K562 (cell line): ENCODE results near the gene QPCT. TPM values are rescaled to one million over a fixed set of nuclear protein-coding genes. Genes with fewer than 3 reads are reported as not detected.

Source experiments
- ATF6 ChIP-seq: sonication (generic); formaldehyde crosslinking; IDR thresholded peaks from 2 replicates; pipeline ENCODE4 v1.4.0; 2020; ENCODE audit warnings: mild to moderate bottlenecking, missing genetic modification reagents
- CXXC5 ChIP-seq: fragments of 250-450 bp; sonication (Bioruptor Pico); IDR thresholded peaks from 2 replicates; pipeline ENCODE4 v1.8.0; 2022; ENCODE audit warnings: inconsistent platforms, mild to moderate bottlenecking, moderate library complexity
- FOXK1 ChIP-seq: sonication (generic); formaldehyde crosslinking; IDR thresholded peaks from 2 replicates; pipeline ENCODE4 v1.8.0; 2022; ENCODE audit warnings: missing genetic modification reagents, mild to moderate bottlenecking, borderline replicate concordance
- HMG20B ChIP-seq: fragments of 250-450 bp; sonication (Bioruptor Pico); IDR thresholded peaks from 2 replicates; pipeline ENCODE4 v1.5.0; 2021; ENCODE audit warnings: mild to moderate bottlenecking
- MAX ChIP-seq: sonication (generic); formaldehyde crosslinking; IDR thresholded peaks from 2 replicates; pipeline ENCODE4 v1.9.0; 2022; ENCODE audit warnings: mild to moderate bottlenecking, missing genetic modification reagents
- MCM7 ChIP-seq, 2 experiments: fragments of 450-650 bp; IDR thresholded peaks; 2 replicates each; pipeline ENCODE4 v1.6.1; 2016 to 2018
- NEUROD1 ChIP-seq: fragments of 150-350 bp; IDR thresholded peaks from 2 replicates; pipeline ENCODE4 v1.6.1; 2014; ENCODE audit warnings: borderline replicate concordance, low read length, low read depth; ENCODE audit not compliant: partially characterized antibody
- NRF1 ChIP-seq, 2 experiments: fragments of 450-650 bp; IDR thresholded peaks in 1 of 2; conservative IDR thresholded peaks in 1 of 2; 2 replicates each; pipeline ENCODE4 v1.6.1; 2014; ENCODE audit warnings: mild to moderate bottlenecking in 2 of 2
- RBBP5 ChIP-seq: fragments of 200-600 bp; sonication (generic); IDR thresholded peaks from 2 replicates; pipeline ENCODE4 v1.6.1; 2012; ENCODE audit warnings: borderline replicate concordance, mild to moderate bottlenecking, low read length, control low read depth, inconsistent platforms; ENCODE audit not compliant: insufficient read depth, poor library complexity, severe bottlenecking
- RBFOX2 ChIP-seq: fragments of 200-400 bp; formaldehyde crosslinking; IDR thresholded peaks from 2 replicates; pipeline ENCODE4 v1.6.1; 2017; ENCODE audit warnings: low read depth, mild to moderate bottlenecking, low read length, moderate library complexity
- RBM39 ChIP-seq: fragments of 200-400 bp; formaldehyde crosslinking; optimal IDR thresholded peaks from 2 replicates; pipeline ENCODE3; 2018; ENCODE audit warnings: low read depth, low read length
- SIRT6 ChIP-seq: IDR thresholded peaks from one replicate; pipeline ENCODE4 v1.6.1; 2012; ENCODE audit warnings: low read depth, mild to moderate bottlenecking, control low read depth, inconsistent platforms, low read length, moderate library complexity
- TAF1 ChIP-seq: IDR thresholded peaks from 2 replicates; pipeline ENCODE4 v1.6.1; 2011; ENCODE audit warnings: mild to moderate bottlenecking, low read length, moderate library complexity; ENCODE audit not compliant: insufficient read depth, control insufficient read depth, severe bottlenecking; ENCODE audit errors: extremely low read depth
- ZBTB1 ChIP-seq: sonication (generic); formaldehyde crosslinking; IDR thresholded peaks from 2 replicates; pipeline ENCODE4 v1.8.1; 2023; ENCODE audit warnings: missing genetic modification reagents, low read depth, mild to moderate bottlenecking, borderline replicate concordance
- ZBTB43 ChIP-seq: sonication (generic); formaldehyde crosslinking; IDR thresholded peaks from 2 replicates; pipeline ENCODE4 v1.8.0; 2023; ENCODE audit warnings: mild to moderate bottlenecking, missing genetic modification reagents
- ZC3H11A ChIP-seq: IDR thresholded peaks from 2 replicates; pipeline ENCODE4 v1.6.1; 2012; ENCODE audit warnings: low read depth, low read length, improper control_type of control experiment
- ZFX ChIP-seq: sonication (generic); formaldehyde crosslinking; IDR thresholded peaks from 2 replicates; pipeline ENCODE4 v1.8.0; 2022; ENCODE audit warnings: mild to moderate bottlenecking, missing genetic modification reagents, moderate library complexity
- ZNF175 ChIP-seq: fragments of 200-800 bp; sonication (Bioruptor generic); IDR thresholded peaks from 2 replicates; pipeline ENCODE4 v1.6.1; 2016; ENCODE audit warnings: low read depth, mild to moderate bottlenecking, missing genetic modification characterization, missing compliant biosample characterization
- ZNF253 ChIP-seq: fragments of 250-450 bp; sonication (Bioruptor Pico); conservative IDR thresholded peaks from 2 replicates; pipeline ENCODE4 v1.6.1; 2021; ENCODE audit warnings: mild to moderate bottlenecking
- ZNF717 ChIP-seq: fragments of 250-450 bp; sonication (Bioruptor Pico); IDR thresholded peaks from 2 replicates; pipeline ENCODE4 v1.5.0; 2021
- ZNF764 ChIP-seq: fragments of 250-450 bp; sonication (Bioruptor Pico); IDR thresholded peaks from 2 replicates; pipeline ENCODE4 v1.4.0; 2020; ENCODE audit warnings: low read depth, mild to moderate bottlenecking, moderate library complexity
- ZNF780A ChIP-seq: fragments of 250-450 bp; sonication (Bioruptor Pico); IDR thresholded peaks from 2 replicates; pipeline ENCODE4 v1.5.0; 2021; ENCODE audit warnings: mild to moderate bottlenecking
- polyA plus RNA-seq, 8 experiments: library from polyadenylated mRNA; depleted of rRNA in 4 of 8; stranded (reverse) in 5 of 8; unstranded in 3 of 8; fragments of >200 nt; fragmentation: Nextera tagmentation in 2 of 8; fragmentation: Illumina TruSeq in 1 of 8; extraction: Ambion mirVana in 2 of 8; extraction: Trizol in 1 of 8; gene quantifications; 2 replicates each; pipeline versions ENCODE4 v1.2.1 to v1.2.3, GENCODE V29; 2011 to 2014; ENCODE audit warnings: inconsistent platforms in 1 of 8, missing spikeins in 1 of 8
- total RNA-seq, 7 experiments: library from RNA; depleted of rRNA in 6 of 7; stranded (reverse); fragments of >200 nt in 6 of 7; fragmentation: Illumina TruSeq in 2 of 7; extraction: Trizol in 2 of 7; gene quantifications; 2 replicates each; pipeline versions ENCODE4 v1.2.1 to v1.2.3, GENCODE V29; 2011 to 2021; ENCODE audit warnings: low replicate concordance in 1 of 7
- TF ChIP-seq, protein P1 (sequence below): sonication (generic); formaldehyde crosslinking; IDR thresholded peaks from 2 replicates; pipeline ENCODE4 v1.8.1; 2023; ENCODE audit warnings: mild to moderate bottlenecking, missing genetic modification reagents

Gene QPCT
- total and polyA plus RNA-seq, 9 of the 15 experiments (the other 6 are each of a cell fraction or from before 2014, with no cell fraction given) = 0.07 TPM; not detected in 8

DNA sequence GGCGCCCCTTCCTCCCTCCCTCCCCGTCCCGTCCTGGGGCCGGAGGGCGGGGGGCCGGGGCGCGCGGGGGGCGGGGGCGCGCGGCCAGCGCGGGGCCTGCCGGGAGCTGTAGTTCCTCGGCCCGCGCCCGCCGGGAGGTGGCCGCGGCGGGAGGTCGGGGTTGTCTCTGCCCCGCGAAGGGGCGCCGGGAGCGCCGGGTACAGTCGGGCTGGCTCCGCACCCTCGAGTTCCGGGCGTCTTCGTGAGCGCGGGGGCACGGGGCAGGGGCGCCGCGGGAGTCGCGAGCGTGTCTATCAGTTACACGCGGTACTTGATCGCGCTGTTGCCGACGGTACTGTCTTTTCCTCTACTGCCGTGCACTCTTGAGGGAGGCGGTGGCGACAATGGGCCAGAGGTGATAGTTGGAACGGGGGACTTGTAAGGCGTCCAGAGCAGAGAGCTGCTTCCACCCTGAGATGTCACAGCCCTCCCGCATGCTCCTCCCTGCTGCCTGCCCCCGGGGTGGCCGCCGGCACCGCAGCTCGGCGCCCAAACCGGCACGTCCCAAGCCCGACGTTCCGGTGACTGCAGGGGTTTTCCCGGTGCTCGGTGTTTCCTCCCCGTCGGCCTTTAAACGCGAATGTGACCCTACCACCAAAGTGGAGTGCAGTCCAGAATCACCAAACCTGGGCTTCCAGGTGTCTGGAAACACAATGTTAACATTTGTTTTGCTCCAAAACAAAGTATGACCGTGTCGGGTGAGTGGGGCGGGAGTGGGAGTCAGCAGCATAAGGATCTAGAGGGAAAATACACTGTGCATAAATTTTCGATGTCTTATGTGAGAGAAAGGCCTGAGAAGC lies 19.4 kb upstream of the QPCT start, which contains the start of gene PRKD3 (continued):
- TF ChIP-seq MAX (CRISPR knock-in tag) (peak; percentile 85), ZNF780A (no peak), CXXC5 (CRISPR knock-in tag) (peak; percentile 70), ZNF175 (CRISPR knock-in tag) (no peak), SIRT6 (no peak), MCM7 (IDR thresholded peaks at IDR 0.05) (no peak), RBBP5 (peak; percentile 52), ZBTB43 (CRISPR knock-in tag) (0 out of 2 replicates have a peak, but pooled peaks have one; percentile 64), ZBTB1 (peak; percentile 76; the same call in 1 of the 2 replicates), ZNF764 (CRISPR knock-in tag) (no peak), RBM39 (no peak), RBFOX2 (peak; percentile 59; the same call in 1 of the 2 replicates), HMG20B (CRISPR knock-in tag) (no peak), ATF6 (peak; percentile 80; the same call in 1 of the 2 replicates), FOXK1 (CRISPR knock-in tag) (peak; percentile 48; the same call in 1 of the 2 replicates), ZNF717 (CRISPR knock-in tag) (no peak), NEUROD1 (no peak), TAF1 (peak; percentile 29), ZC3H11A (no peak), ZFX (CRISPR knock-in tag) (peak; percentile 69), NRF1 (conservative IDR thresholded peaks at IDR 0.05 in 1 of 2, IDR thresholded peaks at IDR 0.05 in 1 of 2) (peak; percentile 16 to 27; a peak in 1 of 4 replicates), ZNF253 (CRISPR knock-in tag) (no peak)
- TF ChIP-seq, protein P1, sequence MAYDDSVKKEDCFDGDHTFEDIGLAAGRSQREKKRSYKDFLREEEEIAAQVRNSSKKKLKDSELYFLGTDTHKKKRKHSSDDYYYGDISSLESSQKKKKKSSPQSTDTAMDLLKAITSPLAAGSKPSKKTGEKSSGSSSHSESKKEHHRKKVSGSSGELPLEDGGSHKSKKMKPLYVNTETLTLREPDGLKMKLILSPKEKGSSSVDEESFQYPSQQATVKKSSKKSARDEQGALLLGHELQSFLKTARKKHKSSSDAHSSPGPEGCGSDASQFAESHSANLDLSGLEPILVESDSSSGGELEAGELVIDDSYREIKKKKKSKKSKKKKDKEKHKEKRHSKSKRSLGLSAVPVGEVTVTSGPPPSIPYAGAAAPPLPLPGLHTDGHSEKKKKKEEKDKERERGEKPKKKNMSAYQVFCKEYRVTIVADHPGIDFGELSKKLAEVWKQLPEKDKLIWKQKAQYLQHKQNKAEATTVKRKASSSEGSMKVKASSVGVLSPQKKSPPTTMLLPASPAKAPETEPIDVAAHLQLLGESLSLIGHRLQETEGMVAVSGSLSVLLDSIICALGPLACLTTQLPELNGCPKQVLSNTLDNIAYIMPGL (CRISPR knock-in tag) = no peak
